HG03565 (cell line): ENCODE results near the gene DMRTC2.
"Not testable (repeated sequence)": the region's sequence is repeated elsewhere in the genome, so short reads cannot be mapped to it uniquely, and the experiment has no call there.

Source experiments
- ATAC-seq: cut with Tn5 transposase; IDR thresholded peaks from one replicate; pipeline ENCODE4 v1.9.1; 2021; ENCODE audit warnings: mild to moderate bottlenecking, moderate library complexity; ENCODE audit not compliant: unreplicated experiment

Gene DMRTC2

GRCh38 chr19:41869374-41869955 lies 24.6 kb downstream of the DMRTC2 start:
- no peak for ATAC-seq

- no peak for ATAC-seq
These were observed 25.6 kb downstream of the DMRTC2 start for GRCh38 chr19:41870401-41870873.

DNA sequence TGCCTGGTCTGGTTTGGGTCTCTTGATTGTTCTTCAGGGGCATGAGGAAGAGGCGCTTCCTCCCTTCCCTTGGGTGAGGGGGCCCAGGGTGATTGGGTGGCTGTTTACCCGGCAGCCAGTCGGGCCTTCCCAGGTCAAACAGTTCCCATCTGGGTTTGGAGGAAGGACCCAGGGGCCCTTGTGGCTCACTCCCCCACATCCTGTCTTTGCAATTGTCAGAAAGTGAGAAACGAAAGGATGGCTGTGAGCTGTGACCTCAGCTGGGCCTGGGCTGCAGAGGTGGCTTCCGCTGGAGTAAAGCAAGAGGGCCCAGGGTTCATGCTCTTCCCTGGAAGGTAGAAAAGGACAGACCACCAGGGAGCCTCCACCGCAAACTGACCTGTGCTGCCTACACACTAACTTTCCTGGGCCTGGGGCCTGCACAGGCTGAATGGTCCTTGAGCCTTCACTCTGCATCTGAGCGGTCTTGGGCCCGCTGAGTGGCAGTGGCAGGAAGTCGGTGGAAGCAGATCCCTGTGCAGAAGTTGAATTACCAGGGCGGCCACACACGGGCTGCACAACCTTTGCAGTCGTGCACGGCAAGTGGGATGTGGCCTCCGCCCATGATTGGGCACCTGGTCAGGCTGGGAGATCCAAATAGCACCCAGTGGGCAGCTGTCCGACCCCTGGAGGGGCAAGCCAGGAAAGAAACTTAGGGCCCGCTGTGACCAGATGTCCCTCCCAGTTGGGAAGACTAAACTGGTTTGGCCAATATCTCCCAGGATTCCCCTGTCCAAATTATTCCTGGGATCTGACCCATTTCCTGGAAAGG lies 26.9 kb downstream of the DMRTC2 start:
- no peak for ATAC-seq

DNA sequence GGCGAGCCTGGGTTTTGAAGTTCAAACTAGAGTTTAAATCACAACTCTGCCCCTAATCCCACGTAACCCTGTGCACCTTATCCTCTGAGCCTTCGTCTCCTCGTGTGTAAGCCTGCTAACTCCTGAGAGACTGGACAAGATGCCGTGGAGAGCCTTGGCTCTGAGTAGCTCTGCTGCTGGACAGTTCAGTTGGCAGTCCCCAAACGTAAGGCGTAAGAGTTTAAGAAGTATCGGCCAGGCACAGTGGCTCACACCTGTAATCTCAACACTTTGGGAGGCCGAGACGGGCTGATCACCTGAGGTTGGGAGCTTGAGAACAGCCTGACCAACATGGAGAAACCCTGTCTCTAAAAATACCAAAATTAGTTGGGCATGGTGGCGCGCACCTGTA lies 27.5 kb downstream of the DMRTC2 start:
- no peak for ATAC-seq

- no peak for ATAC-seq
These were observed 28.2 kb downstream of the DMRTC2 start for GRCh38 chr19:41872775-41873647.

DNA sequence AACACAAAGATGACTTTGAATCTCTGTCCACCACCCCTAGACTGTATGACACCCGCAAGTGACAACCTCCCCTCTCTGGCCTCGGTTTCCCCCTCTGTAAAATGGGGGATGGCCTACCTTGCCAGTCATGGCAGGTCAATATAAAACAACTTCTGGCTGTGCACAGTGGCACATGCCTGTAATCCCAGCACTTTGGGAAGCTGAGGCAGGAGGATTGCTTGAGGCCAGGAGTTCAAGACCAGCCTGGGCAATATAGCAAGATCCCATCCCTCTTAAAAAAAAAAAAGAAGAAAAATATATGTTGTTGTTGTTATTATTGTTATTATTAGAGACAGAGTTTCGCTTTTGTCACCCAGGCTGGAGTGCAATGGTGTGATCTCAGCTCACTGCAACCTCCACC lies 31.1 kb downstream of the DMRTC2 start:
- ATAC-seq = not testable (repeated sequence)

GRCh38 chr19:41876847-41877832 lies 32.3 kb downstream of the DMRTC2 start, which contains the start of gene CD79A:
Gene CD79A (plus strand): TSS chr19:41877279. CDS start chr19:41877305, 26 bp downstream.
- ATAC-seq = peak; percentile 45

GRCh38 chr19:41877916-41878905 lies 33.4 kb downstream of the DMRTC2 start:
- ATAC-seq = no peak

GRCh38 chr19:41879080-41879479 lies 34.2 kb downstream of the DMRTC2 start:
- ATAC-seq = no peak

DNA sequence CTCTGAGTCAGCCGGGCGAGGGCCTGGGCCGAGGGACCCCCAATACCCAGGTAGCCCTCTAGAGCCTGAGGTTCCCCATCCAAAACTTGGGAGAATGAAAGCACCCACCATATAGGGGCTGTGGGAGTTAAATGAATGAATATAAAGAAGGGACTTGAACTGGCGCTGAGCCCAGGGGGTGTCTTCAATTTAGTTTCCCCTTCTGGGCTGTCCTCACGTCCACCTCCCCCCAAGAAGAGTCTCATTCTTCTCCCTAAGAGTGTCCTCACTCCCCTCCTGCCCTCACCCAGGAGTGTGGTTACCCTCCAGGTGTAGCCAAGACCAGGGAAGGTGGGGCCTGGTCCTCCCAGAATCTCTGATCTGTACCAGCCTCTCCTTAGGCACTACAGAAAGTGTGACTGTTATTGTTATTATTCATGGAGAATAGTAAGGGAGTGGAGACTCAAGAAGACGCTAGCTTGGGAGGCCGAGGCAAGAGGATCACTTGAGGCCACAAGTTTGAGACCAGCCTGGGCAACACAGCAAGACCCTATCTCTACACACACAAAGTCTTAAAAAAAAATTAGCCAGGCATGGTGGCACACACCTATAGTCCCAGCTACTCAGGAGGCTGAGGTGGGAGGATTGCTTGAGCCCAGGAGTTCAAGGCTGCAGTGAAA lies 35.0 kb downstream of the DMRTC2 start:
- no peak for ATAC-seq

DNA sequence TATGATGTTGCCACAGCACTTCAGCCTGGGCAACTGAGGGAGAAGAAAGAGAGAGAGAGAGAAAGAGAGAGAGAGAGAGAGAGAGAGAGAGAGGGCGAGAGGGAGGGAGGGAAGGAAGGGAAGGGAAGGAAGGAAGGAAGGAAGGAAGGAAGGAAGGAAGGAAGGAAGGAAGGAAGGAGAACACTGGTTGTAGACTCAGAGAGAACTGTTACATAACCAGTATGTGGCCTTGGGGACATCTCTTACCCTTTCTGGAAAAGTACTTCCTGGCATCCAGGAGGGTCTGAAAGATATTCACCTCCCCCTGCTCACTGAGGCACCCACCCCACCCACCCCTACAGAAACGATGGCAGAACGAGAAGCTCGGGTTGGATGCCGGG lies 35.5 kb downstream of the DMRTC2 start:
- no peak for ATAC-seq

DNA sequence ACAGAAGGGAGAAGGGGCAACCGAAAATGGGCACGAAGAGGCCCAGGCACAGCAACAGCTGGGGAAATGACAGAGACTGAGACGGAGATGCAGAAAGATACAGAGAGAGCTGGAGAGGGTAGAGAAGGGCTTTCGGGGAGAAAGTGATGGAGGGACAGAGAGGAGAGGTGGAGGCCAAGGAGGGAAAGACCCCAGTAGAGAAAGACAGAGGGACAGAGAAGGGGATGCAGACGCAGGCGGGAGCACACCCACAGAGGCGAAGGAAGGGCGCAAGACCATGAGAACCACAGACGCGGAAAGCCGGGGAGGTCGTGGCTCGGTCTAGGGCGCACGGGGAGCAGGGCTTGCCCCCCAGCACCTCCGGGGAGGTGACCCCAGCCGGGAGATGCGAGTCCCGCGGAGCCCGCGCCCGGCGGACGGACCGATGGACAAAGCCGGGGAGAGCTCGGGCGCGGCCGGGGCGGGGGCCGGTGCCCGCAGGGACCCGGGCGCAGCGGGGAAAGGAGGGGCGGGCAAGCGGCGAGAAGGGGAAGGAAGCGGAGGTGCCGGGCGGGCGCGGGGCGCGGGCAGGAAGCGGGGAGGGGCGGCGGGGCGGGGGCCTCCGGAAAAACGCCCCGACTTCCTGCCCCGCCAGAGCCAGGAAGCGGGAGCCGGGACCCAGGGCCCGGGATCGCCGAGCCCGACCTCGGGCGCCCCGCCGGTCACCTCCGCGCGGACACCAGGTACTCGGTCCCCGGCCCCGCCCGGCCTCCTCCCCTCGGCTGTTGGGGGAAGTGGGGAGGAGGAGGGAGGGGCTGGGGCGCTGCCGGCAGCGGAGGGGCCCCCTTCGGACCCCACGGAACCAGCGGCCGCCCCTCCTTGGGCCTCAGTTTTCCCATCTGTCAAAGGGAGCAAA lies 38.0 kb downstream of the DMRTC2 start, which contains the start of gene ARHGEF1:
ARHGEF1 (plus strand) TSS at position 617 of the 895 bp plus-strand sequence. CDS start 4,899 bp downstream, outside the sequence.
- no peak for ATAC-seq

GRCh38 chr19:41883463-41883820 lies 38.6 kb downstream of the DMRTC2 start:
- ATAC-seq = no peak

DNA sequence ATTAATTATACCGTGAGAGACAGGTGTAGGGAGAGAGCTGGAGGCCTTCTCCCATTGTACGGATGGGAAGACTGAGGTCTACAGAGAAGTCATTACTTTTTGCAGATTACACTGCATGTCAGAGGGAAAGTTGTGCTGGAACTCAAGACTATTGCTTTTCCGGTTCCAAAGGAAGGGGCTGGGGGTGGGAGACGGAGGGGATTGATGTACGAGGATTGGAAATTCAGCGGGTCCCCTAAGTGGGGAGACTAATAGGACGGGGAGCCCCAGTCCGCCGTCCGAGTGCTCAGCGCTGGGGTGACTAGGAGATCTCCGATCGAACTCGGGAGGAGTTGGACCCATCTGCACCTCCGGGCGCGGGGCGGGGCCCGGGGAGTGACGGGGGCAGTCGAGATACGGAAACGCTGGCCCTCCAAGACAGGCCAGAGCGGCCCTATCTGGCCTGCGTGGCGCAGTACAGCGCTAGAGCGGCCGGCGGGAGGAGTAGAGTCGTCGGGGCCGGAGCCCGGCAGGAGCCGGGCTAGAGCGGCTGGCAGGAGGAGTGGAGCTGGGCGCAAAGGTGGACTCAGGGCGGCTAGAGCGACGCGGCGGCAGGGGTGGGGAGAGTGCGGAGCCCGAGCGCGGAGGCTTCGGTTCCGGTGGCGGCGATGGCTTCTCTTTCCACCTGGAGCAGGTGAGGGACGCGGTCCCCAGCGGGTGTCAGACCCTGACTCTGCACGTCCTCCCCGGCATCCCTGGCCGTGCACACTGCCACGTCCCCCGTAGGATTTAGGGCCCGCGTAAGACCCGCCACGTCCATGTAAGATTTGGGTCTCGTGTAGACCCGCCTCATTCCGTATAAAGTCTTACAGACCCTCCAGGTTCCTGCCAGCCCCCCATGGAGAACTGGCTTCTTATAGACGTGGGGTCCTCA lies 39.2 kb downstream of the DMRTC2 start:
- peak; percentile 67 for ATAC-seq

- ATAC-seq = no peak
These were observed 42.2 kb downstream of the DMRTC2 start for GRCh38 chr19:41886761-41887710.
